Stimulated activated CD4-positive, alpha-beta T cell treated with anti-CD3 and anti-CD28 coated beads, Interleukin-12 subunit alpha, Interleukin-12 subunit beta, amount 100 ng/mL, for 48 hours (primary cell): ENCODE measurements around the gene TOLLIP.

Experiments
- DNase-seq, 3 donors: peaks; one replicate each; pipeline ENCODE4 v3.0.0-alpha.2; 2020; ENCODE audit warnings: low read depth in 2 of 3, low spot score in 1 of 3

Gene TOLLIP

GRCh38 chr11:1233351-1234053 is 75.9 kb downstream of the TOLLIP start:
- no peak for DNase-seq

GRCh38 chr11:1232883-1233321 is 76.5 kb downstream of the TOLLIP start:
- DNase-seq = no peak

- DNase-seq = no peak
Measured at GRCh38 chr11:1232021-1232882, 77.2 kb downstream of the TOLLIP start.

GRCh38 chr11:1231396-1232020 is 77.9 kb downstream of the TOLLIP start:
- DNase-seq = no peak

- no peak for DNase-seq
Measured at GRCh38 chr11:1230456-1231395, 78.7 kb downstream of the TOLLIP start.

- DNase-seq = no peak
Measured at GRCh38 chr11:1230121-1230455, 79.3 kb downstream of the TOLLIP start.

- no peak for DNase-seq
Measured at GRCh38 chr11:1229471-1230120, 79.8 kb downstream of the TOLLIP start.

- DNase-seq = no peak
Measured at GRCh38 chr11:1228921-1229451, 80.4 kb downstream of the TOLLIP start.

GRCh38 chr11:1228101-1228821 is 81.2 kb downstream of the TOLLIP start:
- no peak for DNase-seq

- no peak for DNase-seq
Measured at GRCh38 chr11:1227551-1228100, 81.8 kb downstream of the TOLLIP start.

- no peak for DNase-seq
Measured at GRCh38 chr11:1226986-1227550, 82.4 kb downstream of the TOLLIP start.

GRCh38 chr11:1226226-1226985 is 83.0 kb downstream of the TOLLIP start:
- DNase-seq = no peak

- no peak for DNase-seq
Measured at GRCh38 chr11:1225386-1226225, 83.8 kb downstream of the TOLLIP start.

- no peak for DNase-seq
Measured at GRCh38 chr11:1224491-1225385, 84.7 kb downstream of the TOLLIP start.
